Esophagus muscularis mucosa (tissue), 4 donors: ENCODE data around the gene B3GNT8. TPM values are rescaled to one million over a fixed set of nuclear protein-coding genes. Genes with fewer than 3 reads are reported as not detected.

Source experiments
- DNase-seq: peaks from one replicate; pipeline ENCODE4 v3.0.0-alpha.2; 2017; ENCODE audit errors: extremely low spot score
- H3K27ac ChIP-seq, 4 donors: fragments of 200-600 bp; sonication (generic); replicated peaks in 1 of 4; 1 replicate in 3 of 4; 2 replicates in 1 of 4; pipeline ENCODE4 v1.5.1; 2016 to 2019; ENCODE audit warnings: mild to moderate bottlenecking in 1 of 4
- H3K27me3 ChIP-seq, 4 donors: fragments of 200-600 bp; sonication (generic); one replicate each; pipeline versions ENCODE4 v1.5.1 to v1.6.0; 2016 to 2019
- H3K36me3 ChIP-seq, 4 donors: fragments of 200-600 bp; sonication (generic); one replicate each; pipeline ENCODE4 v1.5.1; 2016 to 2019
- H3K4me1 ChIP-seq, 4 donors: fragments of 200-600 bp; sonication (generic); one replicate each; pipeline ENCODE4 v1.5.1; 2016 to 2019
- H3K4me3 ChIP-seq, 4 donors: fragments of 200-600 bp; sonication (generic); 1 replicate in 2 of 4; 2 replicates in 2 of 4; pipeline ENCODE4 v1.5.1; 2016 to 2019; ENCODE audit warnings: mild to moderate bottlenecking in 4 of 4, moderate library complexity in 1 of 4
- H3K9me3 ChIP-seq, 4 donors: fragments of 200-600 bp; sonication (generic); 1 replicate in 3 of 4; 2 replicates in 1 of 4; pipeline ENCODE4 v1.5.1; 2016 to 2019
- CTCF ChIP-seq, 3 experiments: fragments of 200-600 bp in 2 of 3; fragments of 450-650 bp in 1 of 3; sonication (generic) in 2 of 3; IDR thresholded peaks; one replicate each; pipeline ENCODE4 v1.5.1; 2017 to 2019; ENCODE audit warnings: antibody characterized with exemption in 3 of 3, mild to moderate bottlenecking in 2 of 3, moderate library complexity in 1 of 3
- EP300 ChIP-seq: sonication (generic); formaldehyde crosslinking; IDR thresholded peaks from one replicate; pipeline ENCODE4 v1.6.1; 2017; ENCODE audit warnings: antibody characterized with exemption
- POLR2A ChIP-seq: fragments of 450-650 bp; IDR thresholded peaks from one replicate; pipeline ENCODE4 v1.6.1; 2017; ENCODE audit warnings: antibody characterized with exemption, moderate library complexity, mild to moderate bottlenecking, low read depth
- POLR2AphosphoS5 ChIP-seq, 2 donors: sonication (generic); formaldehyde crosslinking; IDR thresholded peaks; one replicate each; pipeline ENCODE4 v1.6.1; 2017; ENCODE audit warnings: antibody characterized with exemption in 2 of 2
- WGBS: methylation state at CpG from one replicate; pipeline ENCODE4 v1.1.5; 2018; 5-methylcytosine and 5-hydroxymethylcytosine counted together
- intact Hi-C: fragments of 100-400 bp; cut with DNase I; formaldehyde crosslinking; loops from one replicate; pipeline ENCODE4 v1.15.1; 2023
- total RNA-seq, 4 donors: library from RNA; depleted of rRNA; stranded (reverse); fragments of >200 nt; gene quantifications; one replicate each; pipeline versions ENCODE4 v1.1.0 to v1.2.1, GENCODE V29; 2016

The B3GNT8 gene
- total RNA-seq, 4 donors from 2014 or later = 1.2 to 12.0 (median 5.0) TPM

- Histone ChIP-seq H3K36me3 (peaks cover 4 to 34% (median 8%) of the 10 kb centered on the region in 4 donors), H3K27ac (peak overlapping the region in 1 of 4 donors; percentile 18), H3K4me1 (peaks cover 50 to 70% (median 66%) of the 10 kb centered on the region in 4 donors), H3K9me3 (no peaks in the 10 kb centered on the region), H3K4me3 (no peak overlapping the region), H3K27me3 (no peaks in the 10 kb centered on the region)
- TF ChIP-seq CTCF (IDR thresholded peaks at IDR 0.05) (no peak), EP300 (no peak), POLR2AphosphoS5 (IDR thresholded peaks at IDR 0.05) (no peak), POLR2A (no peak)
- intact Hi-C loops = no loop called here
- 79% methylated on average over 5 of the region's 6 CpGs for WGBS
- no peak for DNase-seq
Observed at GRCh38 chr19:41405776-41406175, 21.4 kb downstream of the B3GNT8 start.

DNA sequence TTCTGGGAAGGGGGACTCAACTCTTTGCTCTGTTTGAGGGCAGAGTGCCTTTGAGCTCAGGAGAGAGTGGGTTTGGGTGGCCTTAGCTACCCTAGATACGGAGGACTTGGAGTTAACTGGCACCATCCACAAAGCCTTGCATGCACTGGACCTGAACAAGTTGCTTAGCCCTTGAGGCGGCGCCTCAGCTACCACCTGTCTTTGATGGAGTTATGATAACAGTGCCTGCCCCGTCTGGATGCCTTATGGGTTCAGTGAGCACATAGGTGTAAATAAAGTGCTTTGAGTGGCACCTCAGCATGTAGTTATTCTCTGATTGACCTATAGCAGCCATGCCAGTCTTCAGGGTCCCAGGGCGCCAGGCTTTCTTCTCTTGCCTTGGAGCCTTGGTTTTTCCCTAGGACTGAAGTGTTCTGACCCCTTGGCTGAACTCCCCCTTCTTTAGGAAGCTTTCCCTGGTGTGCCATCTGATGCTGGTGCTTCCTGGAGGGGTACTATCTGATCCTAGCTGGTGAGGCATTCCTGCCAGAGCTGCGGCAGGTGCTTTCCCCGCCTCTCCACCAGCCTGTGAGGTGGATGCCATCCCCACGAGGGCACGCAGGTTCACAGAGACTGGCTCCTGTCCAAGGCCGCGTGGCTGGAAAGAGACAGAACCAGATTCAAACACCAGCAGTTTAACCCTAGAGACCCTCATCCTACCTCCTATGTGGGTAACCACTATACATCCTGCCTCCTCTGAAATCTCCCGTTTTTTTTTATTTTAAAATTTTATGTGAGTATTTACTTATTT lies 23.8 kb downstream of the B3GNT8 start:
- no peak for DNase-seq
- Histone ChIP-seq H3K36me3 (peaks cover 0 to 30% (median 5%) of the 10 kb centered on the region in 4 donors), H3K27me3 (no peaks in the 10 kb centered on the region), H3K27ac (no peak overlapping the region), H3K4me1 (peaks cover 46 to 63% (median 60%) of the 10 kb centered on the region in 4 donors), H3K9me3 (no peaks in the 10 kb centered on the region), H3K4me3 (no peak overlapping the region)
- intact Hi-C loops = no loop called here
- WGBS = 68% methylated on average over 12 of the region's 12 CpGs
- TF ChIP-seq CTCF (IDR thresholded peaks at IDR 0.05) (no peak), POLR2AphosphoS5 (IDR thresholded peaks at IDR 0.05) (no peak)

DNA sequence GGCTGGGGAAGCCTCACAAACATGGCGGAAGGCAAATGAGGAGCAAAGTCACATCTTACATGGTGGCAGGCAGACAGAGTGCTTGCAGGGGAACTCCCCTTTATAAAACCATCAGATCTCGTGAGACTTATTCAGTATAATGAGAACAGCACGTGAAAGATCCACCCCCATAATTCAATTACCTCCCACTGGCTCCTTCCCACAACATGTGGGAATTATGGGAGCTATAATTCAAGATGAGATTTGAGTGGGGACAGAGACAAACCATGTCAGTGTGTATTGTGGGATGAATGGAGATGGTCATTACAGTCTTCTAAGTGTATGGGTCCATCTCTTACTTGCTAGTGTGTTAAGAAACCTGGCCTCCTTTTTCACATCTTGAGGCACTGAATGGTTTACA lies 25.2 kb downstream of the B3GNT8 start:
- H3K4me3 ChIP-seq = no peak overlapping the region

DNA sequence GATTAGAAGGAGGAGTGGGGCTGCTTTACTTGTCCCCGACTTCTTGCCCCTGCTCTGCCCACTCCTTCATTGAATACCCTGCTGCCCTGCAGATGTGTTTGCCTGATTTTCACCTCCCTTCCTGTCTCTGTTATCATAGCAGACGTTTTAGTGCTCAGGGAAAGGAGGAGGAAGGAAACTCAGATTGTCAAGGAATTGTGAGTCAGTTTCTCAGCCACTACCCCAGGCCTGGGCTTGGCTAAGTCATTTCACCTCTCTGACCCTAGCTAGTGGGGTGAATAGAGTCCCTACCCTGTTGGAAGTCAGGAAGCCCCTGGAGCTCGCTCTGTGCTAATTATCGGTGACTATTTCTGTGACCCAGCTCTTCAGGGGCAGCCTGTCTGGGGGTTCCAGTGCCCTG lies 25.7 kb downstream of the B3GNT8 start:
- Histone ChIP-seq H3K36me3 (peaks cover 0 to 30% (median 5%) of the 10 kb centered on the region in 4 donors), H3K27ac (no peak overlapping the region), H3K4me3 (no peak overlapping the region), H3K27me3 (no peaks in the 10 kb centered on the region), H3K4me1 (peaks cover 52 to 62% (median 55%) of the 10 kb centered on the region in 4 donors), H3K9me3 (no peaks in the 10 kb centered on the region)
- TF ChIP-seq CTCF (IDR thresholded peaks at IDR 0.05) (no peak), POLR2AphosphoS5 (IDR thresholded peaks at IDR 0.05) (no peak), EP300 (no peak), POLR2A (no peak)
- DNase-seq = no peak
- WGBS = 70% methylated on average over 4 of the region's 4 CpGs
- intact Hi-C loops = no loop called here

More for the DNA sequence above, 25.2 kb downstream of the B3GNT8 start:
- TF ChIP-seq CTCF (IDR thresholded peaks at IDR 0.05) (no peak), EP300 (no peak), POLR2A (no peak), POLR2AphosphoS5 (IDR thresholded peaks at IDR 0.05) (no peak)
- Histone ChIP-seq H3K27me3 (no peaks in the 10 kb centered on the region), H3K36me3 (peaks cover 0 to 30% (median 5%) of the 10 kb centered on the region in 4 donors), H3K27ac (no peak overlapping the region), H3K4me1 (peaks cover 51 to 60% (median 53%) of the 10 kb centered on the region in 4 donors), H3K9me3 (no peaks in the 10 kb centered on the region)
- 79% methylated on average over 3 of the region's 3 CpGs for WGBS
- intact Hi-C loops = no loop called here
- no peak for DNase-seq
